GM23248 (cell line): Measurements from ENCODE around the gene LRRC9.

Source experiments
- EZH2 ChIP-seq: fragments of 200-600 bp; sonication (generic); IDR thresholded peaks from 2 replicates; pipeline ENCODE4 v1.6.1; 2018; ENCODE audit warnings: antibody characterized with exemption, mild to moderate bottlenecking; ENCODE audit not compliant: insufficient read depth, poor library complexity, severe bottlenecking
- EZH2phosphoT487 ChIP-seq: fragments of 200-600 bp; sonication (generic); IDR thresholded peaks from 2 replicates; pipeline ENCODE4 v1.6.1; 2018; ENCODE audit warnings: antibody characterized with exemption, moderate library complexity, mild to moderate bottlenecking, low read depth; ENCODE audit not compliant: insufficient read depth

DNA sequence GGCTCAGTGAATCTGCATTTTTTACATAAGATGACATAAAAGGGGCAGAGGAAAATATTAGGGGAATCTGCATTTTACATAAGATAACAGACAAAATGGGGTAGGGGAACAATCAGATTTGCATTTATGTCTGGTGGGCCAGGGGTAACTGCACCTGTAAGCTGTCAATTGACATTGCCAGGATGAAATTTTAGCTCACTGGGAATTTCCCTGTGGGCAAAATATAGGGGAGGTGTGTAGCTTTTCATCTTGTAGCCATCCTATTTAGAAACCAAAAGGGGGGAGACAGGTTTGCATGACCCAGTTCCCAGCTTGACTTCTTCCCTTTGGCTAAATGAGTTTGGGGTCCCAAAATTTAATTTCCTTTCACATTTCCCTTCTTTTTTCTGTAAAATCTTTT, 175.3 kb downstream of the LRRC9 start:
- no peak for TF ChIP-seq EZH2
- TF ChIP-seq EZH2phosphoT487, result no peak
